A549 treated with ZK216348 at 1 μM for 4 hours (cell line): ENCODE measurements around the gene DISP3. TPM values are rescaled to one million over a fixed set of nuclear protein-coding genes. Genes with fewer than 3 reads are reported as not detected.

Experiments
- total RNA-seq: library from RNA; stranded (reverse); fragments of 200-300 nt; extraction: Qiagen RNA extraction; gene quantifications from 5 replicates; pipeline ENCODE4 v1.2.3, GENCODE V29; 2022; ENCODE audit warnings: low read depth

DISP3 gene, protein sequence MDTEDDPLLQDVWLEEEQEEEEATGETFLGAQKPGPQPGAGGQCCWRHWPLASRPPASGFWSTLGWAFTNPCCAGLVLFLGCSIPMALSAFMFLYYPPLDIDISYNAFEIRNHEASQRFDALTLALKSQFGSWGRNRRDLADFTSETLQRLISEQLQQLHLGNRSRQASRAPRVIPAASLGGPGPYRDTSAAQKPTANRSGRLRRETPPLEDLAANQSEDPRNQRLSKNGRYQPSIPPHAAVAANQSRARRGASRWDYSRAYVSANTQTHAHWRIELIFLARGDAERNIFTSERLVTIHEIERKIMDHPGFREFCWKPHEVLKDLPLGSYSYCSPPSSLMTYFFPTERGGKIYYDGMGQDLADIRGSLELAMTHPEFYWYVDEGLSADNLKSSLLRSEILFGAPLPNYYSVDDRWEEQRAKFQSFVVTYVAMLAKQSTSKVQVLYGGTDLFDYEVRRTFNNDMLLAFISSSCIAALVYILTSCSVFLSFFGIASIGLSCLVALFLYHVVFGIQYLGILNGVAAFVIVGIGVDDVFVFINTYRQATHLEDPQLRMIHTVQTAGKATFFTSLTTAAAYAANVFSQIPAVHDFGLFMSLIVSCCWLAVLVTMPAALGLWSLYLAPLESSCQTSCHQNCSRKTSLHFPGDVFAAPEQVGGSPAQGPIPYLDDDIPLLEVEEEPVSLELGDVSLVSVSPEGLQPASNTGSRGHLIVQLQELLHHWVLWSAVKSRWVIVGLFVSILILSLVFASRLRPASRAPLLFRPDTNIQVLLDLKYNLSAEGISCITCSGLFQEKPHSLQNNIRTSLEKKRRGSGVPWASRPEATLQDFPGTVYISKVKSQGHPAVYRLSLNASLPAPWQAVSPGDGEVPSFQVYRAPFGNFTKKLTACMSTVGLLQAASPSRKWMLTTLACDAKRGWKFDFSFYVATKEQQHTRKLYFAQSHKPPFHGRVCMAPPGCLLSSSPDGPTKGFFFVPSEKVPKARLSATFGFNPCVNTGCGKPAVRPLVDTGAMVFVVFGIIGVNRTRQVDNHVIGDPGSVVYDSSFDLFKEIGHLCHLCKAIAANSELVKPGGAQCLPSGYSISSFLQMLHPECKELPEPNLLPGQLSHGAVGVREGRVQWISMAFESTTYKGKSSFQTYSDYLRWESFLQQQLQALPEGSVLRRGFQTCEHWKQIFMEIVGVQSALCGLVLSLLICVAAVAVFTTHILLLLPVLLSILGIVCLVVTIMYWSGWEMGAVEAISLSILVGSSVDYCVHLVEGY (N-terminal part only)
- total RNA-seq: 0.15 to 0.44 TPM (median 0.37 TPM) in 4 of 5 replicates, not detected in the other

DNA sequence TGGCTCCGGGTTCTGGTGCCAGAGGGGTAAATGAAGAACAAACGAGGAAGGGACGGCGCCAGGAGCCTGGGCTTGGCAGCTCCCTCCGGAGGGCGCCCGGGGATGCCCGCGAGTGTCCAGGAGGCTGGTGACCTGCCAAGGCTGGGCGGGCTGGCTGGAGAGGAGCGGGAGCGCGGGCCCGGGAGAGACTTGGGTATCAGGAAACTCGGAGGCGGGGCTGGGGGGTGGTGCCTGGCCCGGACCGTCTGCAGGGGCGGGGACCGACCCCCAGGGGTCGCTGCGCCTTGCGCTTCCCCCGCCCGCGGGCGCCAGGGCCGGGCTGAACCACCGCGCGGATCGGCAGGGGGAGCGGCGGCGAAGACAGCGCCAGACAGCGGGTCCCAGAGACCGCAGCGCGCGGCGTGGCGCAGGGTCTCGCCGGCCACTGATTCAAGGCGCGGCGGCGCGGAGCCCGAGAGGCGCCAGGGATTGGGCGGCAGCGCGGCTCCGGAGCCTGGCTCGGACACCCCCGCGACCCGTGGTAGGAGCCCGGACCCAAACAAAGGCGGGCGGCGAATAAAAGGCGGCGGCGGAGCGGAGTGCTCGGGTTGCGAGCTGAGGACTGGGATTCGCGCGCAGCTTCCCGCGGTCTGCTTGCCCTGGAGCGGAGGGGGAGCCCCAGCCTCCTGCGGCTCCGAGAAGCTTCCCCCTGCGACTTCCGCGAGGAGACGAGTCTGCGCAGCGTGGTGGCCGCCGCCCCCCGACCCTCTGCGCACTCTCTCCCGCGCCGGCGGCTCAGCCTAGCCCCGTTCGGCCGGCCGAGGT is at the start of gene DISP3:
Gene DISP3, plus strand, starts transcription at position 585 of the 804 bp plus-strand sequence. CDS start 21,838 bp downstream, outside the sequence.

Other genes starting within 250 kb of the DISP3 start
- 12.4 to 16.1 TPM (median 14.7 TPM) in 5 replicates for gene MTOR, start 216.6 kb upstream of the DISP3 start, total RNA-seq
- gene UBIAD1, start 206.0 kb upstream of the DISP3 start, total RNA-seq: 13.2 to 17.4 TPM (median 15.9 TPM) in 5 replicates
- 6.1 to 12.5 TPM (median 9.1 TPM) in 5 replicates for gene FBXO2, start 175.3 kb downstream of the DISP3 start, total RNA-seq
- gene FBXO44, start 175.7 kb downstream of the DISP3 start, total RNA-seq: 12.5 to 19.6 TPM (median 17.2 TPM) in 5 replicates
- gene FBXO6, start 185.0 kb downstream of the DISP3 start, total RNA-seq: 4.6 to 9.7 TPM (median 8.2 TPM) in 5 replicates
- 41.8 to 55.4 TPM (median 48.4 TPM) in 5 replicates for gene MAD2L2, start 202.0 kb downstream of the DISP3 start, total RNA-seq
- gene DRAXIN, start 212.6 kb downstream of the DISP3 start, total RNA-seq: 0.05 to 0.13 TPM (median 0.06 TPM) in 5 replicates